Measurements from ENCODE around the gene FAAP24. TPM values are rescaled to one million over a fixed set of nuclear protein-coding genes. Genes with fewer than 3 reads are reported as not detected.

The FAAP24 gene
- total RNA-seq, 1 experiment from 2014 or later = 6.0 TPM

DNA sequence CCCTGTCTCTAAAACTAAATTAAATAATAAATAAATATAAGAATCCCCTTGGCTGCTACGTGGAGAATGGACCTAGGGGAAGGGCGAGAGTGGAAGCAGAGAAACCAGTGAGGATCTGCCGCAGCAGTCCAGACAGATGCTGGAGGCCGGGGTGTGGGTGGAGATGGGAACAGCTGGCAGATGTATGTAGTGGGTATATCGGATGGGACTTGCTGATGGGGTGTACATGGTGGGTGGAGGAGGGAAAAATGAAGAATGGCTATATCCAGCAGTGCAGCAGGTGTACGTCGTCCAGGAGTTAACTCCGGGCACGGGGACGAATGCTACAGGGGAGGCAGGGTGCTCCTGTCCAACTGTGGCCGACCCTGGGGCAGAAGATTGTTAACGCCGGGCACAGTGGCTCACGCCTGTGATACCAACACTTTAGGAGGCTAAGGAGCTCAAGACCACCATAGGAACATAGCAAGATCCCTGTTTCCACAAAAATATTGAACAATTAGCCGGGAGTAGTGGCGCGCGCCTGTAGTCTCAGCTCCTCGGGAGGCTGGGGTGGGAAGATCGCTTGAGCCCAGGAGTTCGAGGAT is 938 bp upstream of the FAAP24 start:
- TF ChIP-seq, protein P1, sequence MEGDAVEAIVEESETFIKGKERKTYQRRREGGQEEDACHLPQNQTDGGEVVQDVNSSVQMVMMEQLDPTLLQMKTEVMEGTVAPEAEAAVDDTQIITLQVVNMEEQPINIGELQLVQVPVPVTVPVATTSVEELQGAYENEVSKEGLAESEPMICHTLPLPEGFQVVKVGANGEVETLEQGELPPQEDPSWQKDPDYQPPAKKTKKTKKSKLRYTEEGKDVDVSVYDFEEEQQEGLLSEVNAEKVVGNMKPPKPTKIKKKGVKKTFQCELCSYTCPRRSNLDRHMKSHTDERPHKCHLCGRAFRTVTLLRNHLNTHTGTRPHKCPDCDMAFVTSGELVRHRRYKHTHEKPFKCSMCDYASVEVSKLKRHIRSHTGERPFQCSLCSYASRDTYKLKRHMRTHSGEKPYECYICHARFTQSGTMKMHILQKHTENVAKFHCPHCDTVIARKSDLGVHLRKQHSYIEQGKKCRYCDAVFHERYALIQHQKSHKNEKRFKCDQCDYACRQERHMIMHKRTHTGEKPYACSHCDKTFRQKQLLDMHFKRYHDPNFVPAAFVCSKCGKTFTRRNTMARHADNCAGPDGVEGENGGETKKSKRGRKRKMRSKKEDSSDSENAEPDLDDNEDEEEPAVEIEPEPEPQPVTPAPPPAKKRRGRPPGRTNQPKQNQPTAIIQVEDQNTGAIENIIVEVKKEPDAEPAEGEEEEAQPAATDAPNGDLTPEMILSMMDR (conservative IDR thresholded peaks at IDR 0.05) = no peak
- Mint-ChIP-seq H3K9me3 (no peaks in the 10 kb centered on the region; a peak in 1 of 5 replicates), H3K4me3 (peak overlapping the region; percentile 99), H3K36me3 (ENCODE audit: insufficient read depth in 1 of 3, low read depth in 3 of 3) (peaks cover 5 to 27% (median 15%) of the 10 kb centered on the region in 3 experiments), H3K27me3 (ENCODE audit: low read depth) (no peaks in the 10 kb centered on the region), H3K4me1 (peaks cover 4 to 5% of the 10 kb centered on the region in 2 experiments), H3K27ac (peak overlapping the region in 1 of 3 experiments; percentile 92; a peak in 1 of 7 replicates)
- no peak for DNase-seq
- Histone ChIP-seq H2BK12ac (ENCODE audit: insufficient read length, low read depth, low read length) (no peak overlapping the region), H3T11ph (ENCODE audit: low read length) (no peak overlapping the region), H2BK5ac (ENCODE audit: insufficient read length, low read length) (no peak overlapping the region), H3K4me2 (ENCODE audit: insufficient read depth, insufficient read length, low read length) (peak overlapping the region; percentile 90), H3K23ac (ENCODE audit: insufficient read length, low read depth, low read length) (no peak overlapping the region), H2AFZ (ENCODE audit: low read length) (no peak overlapping the region), H2AK5ac (ENCODE audit: insufficient read length, low read length) (no peak overlapping the region), H3K9me3 (ENCODE audit: control insufficient read depth, low read depth, low read length) (no peaks in the 10 kb centered on the region), H2BK120ac (ENCODE audit: low read depth, low read length, poor library complexity, severe bottlenecking) (no peak overlapping the region), H3K27me3 (ENCODE audit: insufficient read depth, low read length) (no peaks in the 10 kb centered on the region), H4K91ac (ENCODE audit: insufficient read length, low read depth, low read length) (no peak overlapping the region), H3K14ac (ENCODE audit: insufficient read depth, low read length) (no peak overlapping the region), H3K56ac (ENCODE audit: insufficient read length, low read depth, low read length) (no peak overlapping the region), H4K5ac (ENCODE audit: insufficient read length, low read depth, low read length) (no peak overlapping the region), H3K79me2 (ENCODE audit: insufficient read depth, low read length) (peaks cover 3% of the 10 kb centered on the region; the same call in 1 of the 2 replicates), H3K23me2 (ENCODE audit: insufficient read length, low read depth, low read length, poor library complexity, severe bottlenecking) (peaks cover 3% of the 10 kb centered on the region), H3K79me1 (ENCODE audit: insufficient read depth, low read depth, low read length, poor library complexity, severe bottlenecking) (no peaks in the 10 kb centered on the region), H3K4me1 (ENCODE audit: insufficient read depth, low read length) (no peaks in the 10 kb centered on the region), H2BK20ac (ENCODE audit: low read depth, low read length, poor library complexity, severe bottlenecking) (no peak overlapping the region), H4K8ac (replicated peaks; ENCODE audit: insufficient read length, low read depth, low read length) (no peak overlapping the region), H3K4ac (ENCODE audit: low read depth, low read length) (no peak overlapping the region), H3K18ac (ENCODE audit: insufficient read length, low read depth, low read length) (no peak overlapping the region), H2BK15ac (ENCODE audit: low read depth, low read length) (no peak overlapping the region), H3K27ac (ENCODE audit: insufficient read length, low read depth, low read length) (no peak overlapping the region), H4K20me1 (ENCODE audit: control insufficient read depth, insufficient read depth, insufficient read length) (no peaks in the 10 kb centered on the region), H3K9ac (ENCODE audit: extremely low read depth, insufficient read length, low read length) (peak overlapping the region; percentile 60)
- no CpG with 5 or more reads among the region's 21 CpGs for WGBS (ENCODE audit: extremely low coverage, insufficient read length, low lambda C conversion rate)

All from H9 (cell line).